Measurements from ENCODE around the gene CPS1.

CPS1 gene

GRCh38 chr2:210715560-210716082, 159.2 kb downstream of the CPS1 start:
- no peak overlapping the region for H3K9ac ChIP-seq (ENCODE audit: low read length)
- H3K4me3 ChIP-seq (ENCODE audit: insufficient read depth, low read length, poor library complexity, severe bottlenecking): no peak overlapping the region
- H3K9me3 ChIP-seq (ENCODE audit: insufficient read depth, low read length): no peaks in the 10 kb centered on the region
- 0 out of 2 replicates have a peak, but pooled peaks cover 2% of the 10 kb centered on the region for H3K27me3 ChIP-seq (ENCODE audit: low read length)
- no peaks in the 10 kb centered on the region for H4K20me1 ChIP-seq (ENCODE audit: low read depth, low read length)
- H3K27ac ChIP-seq (ENCODE audit: low read depth, low read length): no peak overlapping the region
- H2AFZ ChIP-seq (ENCODE audit: low read depth, low read length, severe bottlenecking): no peak overlapping the region
- TF ChIP-seq CTCF (IDR thresholded peaks at IDR 0.05; ENCODE audit: insufficient read depth, low read length, poor library complexity, severe bottlenecking) (no peak), EZH2phosphoT487 (conservative IDR thresholded peaks at IDR 0.05; ENCODE audit: low read length) (no peak)
- no peaks in the 10 kb centered on the region for H3K36me3 ChIP-seq (ENCODE audit: low read length)
- no peak overlapping the region for H3K4me2 ChIP-seq (ENCODE audit: low read depth, low read length, poor library complexity, severe bottlenecking)
- H3K9me2 ChIP-seq (replicated peaks; ENCODE audit: insufficient read depth, low read length): no peaks in the 10 kb centered on the region
- no peaks in the 10 kb centered on the region for H3F3A ChIP-seq (ENCODE audit: insufficient read depth)
- H3K79me2 ChIP-seq (ENCODE audit: insufficient read depth, low read length): no peaks in the 10 kb centered on the region

DNA sequence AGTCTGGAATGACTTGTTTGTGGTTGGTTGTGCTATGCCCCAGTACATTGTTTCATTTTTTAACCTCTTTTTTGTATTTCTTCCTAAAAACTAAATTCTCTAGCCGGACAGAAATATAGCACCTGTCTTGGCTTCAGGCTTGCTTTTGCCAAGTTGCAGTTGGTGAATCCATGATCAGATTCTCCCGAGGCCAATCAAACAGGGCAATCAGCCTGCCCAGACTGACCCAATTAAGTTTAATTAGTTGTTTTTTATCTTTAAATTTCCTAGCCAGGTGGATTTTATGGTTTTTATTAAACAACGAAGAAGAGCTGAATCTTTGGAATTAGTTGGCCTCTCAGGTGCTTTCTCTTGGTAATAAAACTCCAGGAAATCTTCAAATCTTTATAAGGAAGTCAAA, 162.1 kb downstream of the CPS1 start:
- H3K36me3 ChIP-seq (ENCODE audit: low read length): no peaks in the 10 kb centered on the region
- H3K79me2 ChIP-seq (ENCODE audit: insufficient read depth, low read length): no peaks in the 10 kb centered on the region
- H2AFZ ChIP-seq (ENCODE audit: low read depth, low read length, severe bottlenecking): no peak overlapping the region
- H3K9me3 ChIP-seq (ENCODE audit: insufficient read depth, low read length): no peaks in the 10 kb centered on the region
- no peak overlapping the region for H3K27ac ChIP-seq (ENCODE audit: low read depth, low read length)
- H3K4me3 ChIP-seq (ENCODE audit: insufficient read depth, low read length, poor library complexity, severe bottlenecking): no peak overlapping the region
- no peaks in the 10 kb centered on the region for H3K9me2 ChIP-seq (replicated peaks; ENCODE audit: insufficient read depth, low read length)
- H3K4me2 ChIP-seq (ENCODE audit: low read depth, low read length, poor library complexity, severe bottlenecking): no peak overlapping the region
- H4K20me1 ChIP-seq (ENCODE audit: low read depth, low read length): no peaks in the 10 kb centered on the region
- H3K27me3 ChIP-seq (ENCODE audit: low read length): 0 out of 2 replicates have a peak, but pooled peaks cover 2% of the 10 kb centered on the region
- no peaks in the 10 kb centered on the region for H3F3A ChIP-seq (ENCODE audit: insufficient read depth)
- TF ChIP-seq EZH2phosphoT487 (conservative IDR thresholded peaks at IDR 0.05; ENCODE audit: low read length) (no peak), CTCF (IDR thresholded peaks at IDR 0.05; ENCODE audit: insufficient read depth, low read length, poor library complexity, severe bottlenecking) (no peak)
- H3K9ac ChIP-seq (ENCODE audit: low read length): no peak overlapping the region

DNA sequence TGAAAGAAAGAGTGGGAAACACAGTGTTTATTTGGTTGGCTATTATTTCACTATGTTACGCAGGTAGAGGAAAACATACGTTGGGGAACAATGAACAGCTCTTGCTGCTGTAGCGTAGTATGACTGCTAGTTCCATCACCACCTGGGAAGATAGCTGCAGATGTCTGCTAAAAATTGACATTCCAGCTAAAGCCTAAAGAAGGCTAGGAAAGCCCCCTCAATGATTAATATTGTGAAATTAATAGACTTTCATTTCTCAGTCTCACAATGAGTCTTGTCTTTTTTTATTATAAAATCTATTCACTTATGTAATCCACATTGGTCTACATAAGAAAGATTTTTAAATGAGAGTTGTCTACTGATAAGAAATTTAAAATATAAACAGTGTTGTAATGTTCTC, 165.7 kb downstream of the CPS1 start:
- Histone ChIP-seq H3K9ac (ENCODE audit: low read length) (no peak overlapping the region), H3K27me3 (ENCODE audit: low read length) (0 out of 2 replicates have a peak, but pooled peaks cover 2% of the 10 kb centered on the region), H4K20me1 (ENCODE audit: low read depth, low read length) (no peaks in the 10 kb centered on the region), H3K36me3 (ENCODE audit: low read length) (no peaks in the 10 kb centered on the region), H3F3A (ENCODE audit: insufficient read depth) (no peaks in the 10 kb centered on the region), H3K9me3 (ENCODE audit: insufficient read depth, low read length) (no peaks in the 10 kb centered on the region), H3K4me3 (ENCODE audit: insufficient read depth, low read length, poor library complexity, severe bottlenecking) (no peak overlapping the region), H3K4me2 (ENCODE audit: low read depth, low read length, poor library complexity, severe bottlenecking) (no peak overlapping the region), H3K27ac (ENCODE audit: low read depth, low read length) (no peak overlapping the region), H3K9me2 (replicated peaks; ENCODE audit: insufficient read depth, low read length) (no peaks in the 10 kb centered on the region), H3K79me2 (ENCODE audit: insufficient read depth, low read length) (no peaks in the 10 kb centered on the region), H2AFZ (ENCODE audit: low read depth, low read length, severe bottlenecking) (no peak overlapping the region)
- TF ChIP-seq CTCF (IDR thresholded peaks at IDR 0.05; ENCODE audit: insufficient read depth, low read length, poor library complexity, severe bottlenecking): no peak

Data from SU-DHL-6 (cell line).